ENCODE measurements around the gene TSSC4.

The TSSC4 gene

DNA sequence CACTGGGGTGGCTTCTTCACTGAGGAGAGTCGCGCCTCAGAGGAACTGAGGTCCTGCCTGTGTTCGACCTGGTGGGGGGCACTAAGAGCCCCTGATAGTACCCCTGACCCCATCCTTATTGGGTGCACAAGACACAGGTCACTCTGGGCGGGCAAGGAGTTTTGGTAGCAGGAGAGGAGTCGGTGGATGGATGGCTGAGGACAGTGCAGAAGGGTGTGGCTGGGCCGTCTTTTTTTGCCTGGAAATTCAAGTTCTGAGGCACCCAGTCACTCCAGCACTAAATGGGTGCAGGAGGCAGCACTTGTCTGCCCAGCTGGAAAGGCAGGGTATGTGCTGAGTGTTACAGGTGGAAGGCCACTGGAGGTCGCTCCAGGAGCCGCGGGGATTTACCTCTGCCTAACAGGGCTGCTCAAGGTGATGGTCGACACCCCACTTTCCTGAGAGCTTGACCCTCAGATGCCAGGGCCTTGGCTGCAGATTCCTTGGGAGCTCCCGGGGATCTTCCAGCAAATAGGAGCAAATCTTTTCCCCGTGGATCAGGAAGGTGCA is 960 bp downstream of the TSSC4 start:
- H3K4me3 ChIP-seq (ENCODE audit: low read depth, low read length), result peak overlapping the region; percentile 76
- TF ChIP-seq, protein P1, sequence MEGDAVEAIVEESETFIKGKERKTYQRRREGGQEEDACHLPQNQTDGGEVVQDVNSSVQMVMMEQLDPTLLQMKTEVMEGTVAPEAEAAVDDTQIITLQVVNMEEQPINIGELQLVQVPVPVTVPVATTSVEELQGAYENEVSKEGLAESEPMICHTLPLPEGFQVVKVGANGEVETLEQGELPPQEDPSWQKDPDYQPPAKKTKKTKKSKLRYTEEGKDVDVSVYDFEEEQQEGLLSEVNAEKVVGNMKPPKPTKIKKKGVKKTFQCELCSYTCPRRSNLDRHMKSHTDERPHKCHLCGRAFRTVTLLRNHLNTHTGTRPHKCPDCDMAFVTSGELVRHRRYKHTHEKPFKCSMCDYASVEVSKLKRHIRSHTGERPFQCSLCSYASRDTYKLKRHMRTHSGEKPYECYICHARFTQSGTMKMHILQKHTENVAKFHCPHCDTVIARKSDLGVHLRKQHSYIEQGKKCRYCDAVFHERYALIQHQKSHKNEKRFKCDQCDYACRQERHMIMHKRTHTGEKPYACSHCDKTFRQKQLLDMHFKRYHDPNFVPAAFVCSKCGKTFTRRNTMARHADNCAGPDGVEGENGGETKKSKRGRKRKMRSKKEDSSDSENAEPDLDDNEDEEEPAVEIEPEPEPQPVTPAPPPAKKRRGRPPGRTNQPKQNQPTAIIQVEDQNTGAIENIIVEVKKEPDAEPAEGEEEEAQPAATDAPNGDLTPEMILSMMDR (IDR thresholded peaks at IDR 0.05; ENCODE audit: low read depth, low read length, missing control alignments), result no peak
- in situ Hi-C loops (cut with HindIII; ENCODE audit: low sequenced_read_pairs), result no loop called here
- DNase-seq (ENCODE audit: low read depth), result no peak

GRCh38 chr11:2402106-2402505 is 1.6 kb downstream of the TSSC4 start:
- DNase-seq (ENCODE audit: low read depth), result no peak
- H3K4me3 ChIP-seq (ENCODE audit: low read depth, low read length), result peak overlapping the region; percentile 76
- in situ Hi-C loops (cut with HindIII; ENCODE audit: low sequenced_read_pairs), result no loop called here
- TF ChIP-seq, protein P1 (IDR thresholded peaks at IDR 0.05; ENCODE audit: low read depth, low read length, missing control alignments), result no peak

DNA sequence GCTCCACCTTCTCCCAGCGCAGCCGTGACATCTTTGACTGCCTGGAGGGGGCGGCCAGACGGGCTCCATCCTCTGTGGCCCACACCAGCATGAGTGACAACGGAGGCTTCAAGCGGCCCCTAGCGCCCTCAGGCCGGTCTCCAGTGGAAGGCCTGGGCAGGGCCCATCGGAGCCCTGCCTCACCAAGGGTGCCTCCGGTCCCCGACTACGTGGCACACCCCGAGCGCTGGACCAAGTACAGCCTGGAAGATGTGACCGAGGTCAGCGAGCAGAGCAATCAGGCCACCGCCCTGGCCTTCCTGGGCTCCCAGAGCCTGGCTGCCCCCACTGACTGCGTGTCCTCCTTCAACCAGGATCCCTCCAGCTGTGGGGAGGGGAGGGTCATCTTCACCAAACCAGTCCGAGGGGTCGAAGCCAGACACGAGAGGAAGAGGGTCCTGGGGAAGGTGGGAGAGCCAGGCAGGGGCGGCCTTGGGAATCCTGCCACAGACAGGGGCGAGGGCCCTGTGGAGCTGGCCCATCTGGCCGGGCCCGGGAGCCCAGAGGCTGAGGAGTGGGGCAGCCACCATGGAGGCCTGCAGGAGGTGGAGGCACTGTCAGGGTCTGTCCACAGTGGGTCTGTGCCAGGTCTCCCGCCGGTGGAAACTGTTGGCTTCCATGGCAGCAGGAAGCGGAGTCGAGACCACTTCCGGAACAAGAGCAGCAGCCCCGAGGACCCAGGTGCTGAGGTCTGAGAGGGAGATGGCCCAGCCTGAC is 2.5 kb downstream of the TSSC4 start:
- DNase-seq (ENCODE audit: low read depth), result no peak
- in situ Hi-C loops (cut with HindIII; ENCODE audit: low sequenced_read_pairs), result no loop called here
- no peak overlapping the region for H3K4me3 ChIP-seq (ENCODE audit: low read depth, low read length)

GRCh38 chr11:2404735-2405196 is 4.2 kb downstream of the TSSC4 start:
- TF ChIP-seq, protein P1 (IDR thresholded peaks at IDR 0.05; ENCODE audit: low read depth, low read length, missing control alignments), result no peak
- H3K4me3 ChIP-seq (ENCODE audit: low read depth, low read length), result no peak overlapping the region
- DNase-seq (ENCODE audit: low read depth), result no peak
- in situ Hi-C loops (cut with HindIII; ENCODE audit: low sequenced_read_pairs), result no loop called here

More for the DNA sequence above, 2.5 kb downstream of the TSSC4 start:
- TF ChIP-seq, protein P1 (IDR thresholded peaks at IDR 0.05; ENCODE audit: low read depth, low read length, missing control alignments), result no peak

DNA sequence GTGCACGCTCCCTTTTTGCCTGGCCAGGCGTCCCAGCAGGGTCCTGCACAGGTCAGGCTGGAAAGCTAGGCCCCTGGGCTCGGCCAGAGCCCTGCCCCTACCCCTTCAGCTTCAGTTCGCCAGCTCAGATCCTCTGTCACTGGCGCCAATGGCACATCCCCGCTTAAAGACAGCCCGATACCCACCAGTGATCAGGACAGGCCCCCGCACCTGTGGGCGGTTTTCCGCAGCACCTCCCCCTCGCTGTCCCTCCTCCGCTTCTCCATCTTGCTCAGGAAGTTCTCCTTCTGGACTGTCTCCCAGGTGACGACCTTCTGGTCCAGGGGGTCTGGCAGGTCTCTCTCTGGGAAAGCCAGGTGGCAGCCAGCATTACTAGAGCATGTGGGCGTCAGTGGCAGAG is 5.9 kb downstream of the TSSC4 start:
- H3K4me3 ChIP-seq (ENCODE audit: low read depth, low read length), result no peak overlapping the region
- DNase-seq (ENCODE audit: low read depth), result no peak
- in situ Hi-C loops (cut with HindIII; ENCODE audit: low sequenced_read_pairs), result no loop called here
- TF ChIP-seq, protein P1 (IDR thresholded peaks at IDR 0.05; ENCODE audit: low read depth, low read length, missing control alignments), result no peak

GRCh38 chr11:2406878-2407410 is 6.4 kb downstream of the TSSC4 start:
- no peak for DNase-seq (ENCODE audit: low read depth)
- in situ Hi-C loops (cut with HindIII; ENCODE audit: low sequenced_read_pairs), result no loop called here
- TF ChIP-seq, protein P1 (IDR thresholded peaks at IDR 0.05; ENCODE audit: low read depth, low read length, missing control alignments), result no peak
- H3K4me3 ChIP-seq (ENCODE audit: low read depth, low read length), result no peak overlapping the region

All from astrocyte of the cerebellum (primary cell).